OCI-LY7 (cell line): ENCODE results near the gene SP100.
"Not testable (repeated sequence)": the region's sequence is repeated elsewhere in the genome, so short reads cannot be mapped to it uniquely, and the experiment has no call there.

ENCODE experiments used
- EZH2phosphoT487 ChIP-seq: fragments of 200-600 bp; sonication (generic); IDR thresholded peaks from 2 replicates; pipeline ENCODE4 v1.6.1; 2018; ENCODE audit warnings: low read depth, borderline replicate concordance, mild to moderate bottlenecking, mixed run types, antibody characterized with exemption, low read length, moderate library complexity, mixed read lengths
- TF ChIP-seq, protein P1 (sequence below): fragments of 200-600 bp; sonication (generic); conservative IDR thresholded peaks from 2 replicates; pipeline ENCODE4 v1.5.1; 2014; ENCODE audit warnings: mild to moderate bottlenecking, antibody characterized with exemption, low read length, moderate library complexity, mixed read lengths

DNA sequence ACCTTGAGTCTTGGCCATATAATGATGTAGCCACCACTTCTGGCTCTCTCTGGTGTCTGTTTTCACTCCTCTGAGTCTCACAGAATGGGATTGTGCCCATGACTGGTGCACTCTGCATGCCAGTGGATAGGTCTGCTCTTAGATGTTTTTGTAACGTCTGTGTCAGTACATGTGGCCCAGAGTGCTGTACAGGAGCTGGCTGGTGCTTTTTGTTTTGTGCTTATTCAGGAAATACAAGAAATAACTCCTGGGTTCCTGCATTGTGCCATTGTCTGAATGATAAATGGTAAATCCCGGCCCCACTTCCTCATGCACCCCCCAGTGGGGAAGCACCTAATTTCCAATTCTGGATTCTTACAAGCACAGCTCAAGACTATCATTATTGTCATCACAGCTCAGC lies 6.7 kb upstream of the SP100 start:
- TF ChIP-seq, protein P1, sequence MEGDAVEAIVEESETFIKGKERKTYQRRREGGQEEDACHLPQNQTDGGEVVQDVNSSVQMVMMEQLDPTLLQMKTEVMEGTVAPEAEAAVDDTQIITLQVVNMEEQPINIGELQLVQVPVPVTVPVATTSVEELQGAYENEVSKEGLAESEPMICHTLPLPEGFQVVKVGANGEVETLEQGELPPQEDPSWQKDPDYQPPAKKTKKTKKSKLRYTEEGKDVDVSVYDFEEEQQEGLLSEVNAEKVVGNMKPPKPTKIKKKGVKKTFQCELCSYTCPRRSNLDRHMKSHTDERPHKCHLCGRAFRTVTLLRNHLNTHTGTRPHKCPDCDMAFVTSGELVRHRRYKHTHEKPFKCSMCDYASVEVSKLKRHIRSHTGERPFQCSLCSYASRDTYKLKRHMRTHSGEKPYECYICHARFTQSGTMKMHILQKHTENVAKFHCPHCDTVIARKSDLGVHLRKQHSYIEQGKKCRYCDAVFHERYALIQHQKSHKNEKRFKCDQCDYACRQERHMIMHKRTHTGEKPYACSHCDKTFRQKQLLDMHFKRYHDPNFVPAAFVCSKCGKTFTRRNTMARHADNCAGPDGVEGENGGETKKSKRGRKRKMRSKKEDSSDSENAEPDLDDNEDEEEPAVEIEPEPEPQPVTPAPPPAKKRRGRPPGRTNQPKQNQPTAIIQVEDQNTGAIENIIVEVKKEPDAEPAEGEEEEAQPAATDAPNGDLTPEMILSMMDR = not testable (repeated sequence)
- TF ChIP-seq EZH2phosphoT487 = not testable (repeated sequence)
